Common myeloid progenitor, CD34-positive (primary cell): Measurements from ENCODE around the gene DZIP1.
A peak's percentile ranks its signal among the peaks of the same experiment; 100 is the strongest.

ENCODE experiments used
- CTCF ChIA-PET: fragments of 350-600 bp; sonication (Branson Sonifier 250); formaldehyde crosslinking; loops from one replicate; lab custom pipeline; 2021; ENCODE audit warnings: antibody characterized with exemption; lab: Charles Lee
- POLR2A ChIA-PET: fragments of 350-600 bp; sonication (Branson Sonifier 250); formaldehyde crosslinking; loops from one replicate; lab custom pipeline; 2021; ENCODE audit warnings: antibody characterized with exemption; lab: Charles Lee
- DNase-seq, 3 donors: peaks; one replicate each; pipeline versions ENCODE4 v3.0.0 to v3.0.0-alpha.2; 2013
- H3K27ac ChIP-seq, 2 experiments: 1 replicate in 1 of 2; 2 replicates in 1 of 2; pipeline ENCODE4 v1.7.0; 2013; ENCODE audit warnings: inconsistent platforms in 2 of 2, low read length in 2 of 2, mild to moderate bottlenecking in 2 of 2, low read depth in 1 of 2, moderate library complexity in 1 of 2; ENCODE audit not compliant: severe bottlenecking in 2 of 2, insufficient read depth in 1 of 2, poor library complexity in 1 of 2
- H3K27me3 ChIP-seq, 5 experiments: replicated peaks in 2 of 5; 1 replicate in 3 of 5; 2 replicates in 2 of 5; pipeline versions ENCODE4 v1.6.1 to v1.7.0; 2013; ENCODE audit warnings: low read length in 4 of 5, mild to moderate bottlenecking in 2 of 5, moderate library complexity in 2 of 5, inconsistent platforms in 1 of 5; ENCODE audit not compliant: insufficient read depth in 5 of 5, control insufficient read depth in 4 of 5
- H3K36me3 ChIP-seq, 4 experiments: 1 replicate in 2 of 4; 2 replicates in 2 of 4; pipeline versions ENCODE4 v1.6.1 to v1.7.0; 2013; ENCODE audit warnings: low read length in 3 of 4, control low read depth in 1 of 4, mild to moderate bottlenecking in 1 of 4; ENCODE audit not compliant: control insufficient read depth in 4 of 4, insufficient read depth in 4 of 4
- H3K4me1 ChIP-seq, 4 experiments: 1 replicate in 3 of 4; 2 replicates in 1 of 4; pipeline versions ENCODE4 v1.6.1 to v1.7.1; 2013; ENCODE audit warnings: low read length in 3 of 4, mild to moderate bottlenecking in 3 of 4, control low read depth in 1 of 4, inconsistent platforms in 1 of 4, moderate library complexity in 1 of 4; ENCODE audit not compliant: control insufficient read depth in 4 of 4, insufficient read depth in 4 of 4; ENCODE audit errors: control extremely low read depth in 1 of 4
- H3K4me3 ChIP-seq, 7 experiments: 1 replicate in 4 of 7; 2 replicates in 3 of 7; pipeline versions ENCODE4 v1.5.1 to v1.7.0; 2013; ENCODE audit warnings: mild to moderate bottlenecking in 7 of 7, low read length in 6 of 7, moderate library complexity in 6 of 7, inconsistent platforms in 2 of 7, low read depth in 2 of 7, control low read depth in 1 of 7; ENCODE audit not compliant: insufficient read depth in 4 of 7, control insufficient read depth in 1 of 7; ENCODE audit errors: extremely low read depth in 1 of 7
- H3K9me3 ChIP-seq, 5 experiments: 1 replicate in 4 of 5; 2 replicates in 1 of 5; pipeline versions ENCODE4 v1.6.1 to v1.7.1; 2013; ENCODE audit warnings: low read length in 4 of 5, mild to moderate bottlenecking in 2 of 5, inconsistent platforms in 1 of 5, low read depth in 1 of 5, moderate library complexity in 1 of 5; ENCODE audit not compliant: control insufficient read depth in 4 of 5, insufficient read depth in 2 of 5; ENCODE audit errors: control extremely low read depth in 1 of 5
- WGBS: methylation state at CpG from one replicate; pipeline ENCODE4 v1.1.5; 2013; ENCODE audit not compliant: insufficient coverage; 5-methylcytosine and 5-hydroxymethylcytosine counted together

DZIP1 gene

DNA sequence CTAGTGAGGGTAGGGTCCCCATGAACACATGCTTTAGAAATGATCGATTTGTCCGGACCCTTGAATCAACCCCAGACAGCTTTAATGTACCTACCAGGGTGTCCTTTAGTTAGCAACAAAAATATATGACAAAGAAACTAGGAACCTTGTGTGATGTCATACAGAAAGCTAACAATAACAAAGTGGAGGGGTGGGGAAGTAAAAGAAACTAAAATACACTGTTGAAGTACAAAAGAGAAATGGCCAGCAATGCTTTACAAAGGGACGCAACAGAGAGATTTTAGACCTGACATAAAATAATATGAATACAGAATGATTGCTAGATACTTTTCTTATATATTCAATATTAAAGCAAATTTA, 40.0 kb downstream of the DZIP1 start:
- Histone ChIP-seq H3K27me3 (no peaks in the 10 kb centered on the region), H3K9me3 (no peaks in the 10 kb centered on the region), H3K4me1 (peaks cover 0 to 6% (median 2%) of the 10 kb centered on the region in 4 experiments), H3K36me3 (no peaks in the 10 kb centered on the region), H3K27ac (no peak overlapping the region), H3K4me3 (no peak overlapping the region)
- no CpG with 5 or more reads among the region's 3 CpGs for WGBS
- CTCF ChIA-PET = no interaction called here
- DNase-seq = no peak
- POLR2A ChIA-PET = no interaction called here

- Histone ChIP-seq H3K27me3 (no peaks in the 10 kb centered on the region), H3K27ac (no peak overlapping the region), H3K4me1 (peaks cover 0 to 6% (median 2%) of the 10 kb centered on the region in 4 experiments), H3K36me3 (no peaks in the 10 kb centered on the region), H3K4me3 (no peak overlapping the region), H3K9me3 (no peaks in the 10 kb centered on the region)
- CTCF ChIA-PET = no interaction called here
- WGBS = 96% methylated on average over 10 of the region's 12 CpGs
- POLR2A ChIA-PET = no interaction called here
- no peak for DNase-seq
Observed at GRCh38 chr13:95603887-95604555, 40.5 kb downstream of the DZIP1 start.

GRCh38 chr13:95601906-95602305, 42.6 kb downstream of the DZIP1 start:
- POLR2A ChIA-PET = no interaction called here
- CTCF ChIA-PET = no interaction called here
- no peaks in the 10 kb centered on the region for H3K9me3 ChIP-seq
- no peaks in the 10 kb centered on the region for H3K4me1 ChIP-seq
- H3K27me3 ChIP-seq = no peaks in the 10 kb centered on the region
- no peak overlapping the region for H3K27ac ChIP-seq
- no peaks in the 10 kb centered on the region for H3K36me3 ChIP-seq
- no peak for DNase-seq
- H3K4me3 ChIP-seq = no peak overlapping the region
- WGBS = 98% methylated on average over 6 of the region's 6 CpGs

DNA sequence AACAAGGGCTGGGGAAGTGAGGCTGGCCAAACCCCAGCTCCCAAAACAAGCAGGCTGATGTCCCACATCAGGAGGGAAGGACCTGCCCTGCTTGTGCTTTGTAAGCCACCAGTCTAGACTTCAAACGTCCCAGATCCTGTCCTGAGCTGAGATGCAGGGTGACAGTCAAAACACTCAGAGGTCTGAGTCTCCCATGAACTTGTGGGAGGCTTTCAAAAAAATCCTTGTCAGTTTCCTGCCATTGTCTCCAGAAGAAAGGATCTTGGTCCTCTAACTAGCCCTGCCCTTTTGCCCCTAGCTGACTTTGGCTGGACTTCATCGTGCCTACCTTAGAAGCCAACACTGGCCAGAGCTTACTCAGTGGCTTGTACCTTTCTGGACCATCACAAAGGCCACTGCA, 43.3 kb downstream of the DZIP1 start:
- H3K27me3 ChIP-seq = no peaks in the 10 kb centered on the region
- ChIA-PET POLR2A (interaction anchor here (0.7 kb wide), 1 partner anchor 47 kb away, joined by 3 read pairs; no protein-coding TSS in a partner anchor), CTCF (no interaction called here)
- DNase-seq = no peak
- no peaks in the 10 kb centered on the region for H3K9me3 ChIP-seq
- H3K4me3 ChIP-seq = no peak overlapping the region
- no peaks in the 10 kb centered on the region for H3K36me3 ChIP-seq
- 93% methylated on average over 2 of the region's 2 CpGs for WGBS
- H3K4me1 ChIP-seq = no peaks in the 10 kb centered on the region
- H3K27ac ChIP-seq = no peak overlapping the region

DNA sequence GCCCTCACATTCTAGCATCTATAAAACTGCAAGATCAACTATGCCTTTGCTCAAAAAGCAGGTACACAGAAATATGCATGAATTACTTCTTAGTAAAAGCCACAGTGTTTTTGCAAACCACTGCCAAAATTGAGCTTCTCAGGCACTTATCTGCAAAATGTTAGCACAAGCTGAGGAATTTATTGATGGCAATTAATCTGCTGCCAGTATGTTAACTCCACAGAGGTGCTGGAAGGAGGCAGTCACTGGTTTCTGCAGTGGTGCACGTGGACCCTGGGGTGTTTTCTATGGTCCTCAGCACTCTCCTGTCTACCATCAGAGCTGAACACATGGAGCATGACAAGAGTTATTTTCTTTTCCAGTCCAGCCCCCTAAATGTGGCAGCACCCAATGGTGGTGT, 47.8 kb downstream of the DZIP1 start:
- no peaks in the 10 kb centered on the region for H3K27me3 ChIP-seq
- WGBS = 100% methylated on average over 1 of the region's 1 CpG
- ChIA-PET POLR2A (no interaction called here), CTCF (no interaction called here)
- no peak overlapping the region for H3K27ac ChIP-seq
- H3K9me3 ChIP-seq = no peaks in the 10 kb centered on the region
- no peak for DNase-seq
- H3K36me3 ChIP-seq = no peaks in the 10 kb centered on the region
- H3K4me3 ChIP-seq = no peak overlapping the region
- no peaks in the 10 kb centered on the region for H3K4me1 ChIP-seq

DNA sequence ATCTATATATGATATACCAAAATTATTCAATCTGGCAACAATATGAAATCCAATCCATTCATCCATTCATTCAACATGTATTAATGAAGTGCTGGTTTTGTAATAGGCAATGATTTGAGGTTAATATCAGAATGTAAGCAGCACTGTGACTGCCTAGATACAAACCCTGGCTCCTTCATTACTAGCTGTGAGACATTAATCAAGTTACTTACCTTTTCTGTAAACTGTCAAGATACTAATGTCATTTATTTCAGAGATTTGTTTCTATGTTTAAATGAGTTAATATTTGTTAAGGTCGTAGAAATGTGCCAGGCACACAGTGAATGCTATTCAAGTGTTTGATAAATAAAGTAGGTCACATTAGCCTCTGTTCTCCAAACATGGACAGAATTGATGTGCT, 51.0 kb downstream of the DZIP1 start:
- ChIA-PET POLR2A (no interaction called here), CTCF (no interaction called here)
- no peaks in the 10 kb centered on the region for H3K27me3 ChIP-seq
- H3K4me3 ChIP-seq = no peak overlapping the region
- no CpG with 5 or more reads among the region's 1 CpG for WGBS
- H3K27ac ChIP-seq = no peak overlapping the region
- H3K36me3 ChIP-seq = no peaks in the 10 kb centered on the region
- H3K9me3 ChIP-seq = no peaks in the 10 kb centered on the region
- no peaks in the 10 kb centered on the region for H3K4me1 ChIP-seq
- DNase-seq = no peak

DNA sequence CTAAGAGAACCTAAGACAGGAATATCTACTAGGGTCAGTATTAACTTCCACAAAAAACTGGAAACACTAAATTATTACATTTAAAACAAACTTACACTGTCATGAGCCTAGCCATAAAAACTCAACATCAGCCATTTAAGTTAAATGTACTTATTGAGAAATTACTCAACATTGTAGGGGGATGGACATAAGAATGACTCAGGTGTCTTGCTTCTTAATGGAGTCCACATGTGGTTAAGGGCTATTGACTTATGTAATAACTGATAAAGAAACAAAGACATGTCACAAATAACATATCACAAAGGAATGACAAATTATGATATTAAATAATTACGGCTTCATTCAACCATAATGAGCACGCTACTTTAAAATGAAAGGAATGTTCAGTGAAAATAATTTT, 55.8 kb downstream of the DZIP1 start:
- CTCF ChIA-PET = no interaction called here
- Histone ChIP-seq H3K27me3 (no peaks in the 10 kb centered on the region), H3K9me3 (no peaks in the 10 kb centered on the region), H3K27ac (no peak overlapping the region), H3K4me3 (no peak overlapping the region), H3K36me3 (no peaks in the 10 kb centered on the region), H3K4me1 (no peaks in the 10 kb centered on the region)
- POLR2A ChIA-PET = no interaction called here
- WGBS = no CpG with 5 or more reads among the region's 2 CpGs
- peak in 1 of 3 donors; percentile 6 for DNase-seq
